H1 (cell line): ENCODE data around the gene AIRE. TPM values are rescaled to one million over a fixed set of nuclear protein-coding genes. Genes with fewer than 3 reads are reported as not detected.

Experiments
- CTCF ChIA-PET: fragments of 300-600 bp; sonication (Branson Sonifier 250); formaldehyde crosslinking; loops from one replicate; lab custom pipeline; 2021; ENCODE audit not compliant: partially characterized antibody; lab: Charles Lee
- POLR2A ChIA-PET: fragments of 300-600 bp; sonication (Branson Sonifier 250); formaldehyde crosslinking; loops from one replicate; lab custom pipeline; 2021; ENCODE audit warnings: inconsistent platforms; ENCODE audit not compliant: partially characterized antibody; lab: Charles Lee
- DNase-seq, 2 experiments: peaks; one replicate each; pipeline versions ENCODE4 v3.0.0 to v3.0.0-alpha.2; 2010 to 2022; ENCODE audit warnings: low spot score in 2 of 2, low read depth in 1 of 2, mixed read lengths in 1 of 2
- FAIRE-seq: peaks from 2 replicates; lab custom pipeline; 2011; peaks lifted over from hg19 to GRCh38; lab: Jason Lieb, UNC
- H2AFZ ChIP-seq: 2 replicates; pipeline ENCODE4 v1.8.1; 2012; ENCODE audit warnings: low read length, inconsistent platforms
- H2AK5ac ChIP-seq: 2 replicates; pipeline ENCODE4 v1.6.1; 2013; ENCODE audit warnings: low read depth, low read length
- H2BK120ac ChIP-seq: replicated peaks from 2 replicates; pipeline ENCODE3; 2013; ENCODE audit warnings: low read depth, low read length, inconsistent platforms
- H2BK12ac ChIP-seq: 2 replicates; pipeline ENCODE4 v1.6.1; 2013; ENCODE audit warnings: low read depth, low read length
- H2BK15ac ChIP-seq: 2 replicates; pipeline ENCODE4 v1.6.1; 2013; ENCODE audit warnings: low read length
- H2BK20ac ChIP-seq: 2 replicates; pipeline ENCODE4 v1.6.1; 2013; ENCODE audit warnings: low read length
- H2BK5ac ChIP-seq: 2 replicates; pipeline ENCODE4 v1.6.1; 2013; ENCODE audit warnings: low read depth, low read length
- H3K14ac ChIP-seq: 2 replicates; pipeline ENCODE4 v1.6.1; 2013; ENCODE audit warnings: inconsistent platforms; ENCODE audit not compliant: insufficient read length
- H3K18ac ChIP-seq: 2 replicates; pipeline ENCODE4 v1.6.1; 2013; ENCODE audit warnings: low read length; ENCODE audit errors: extremely low read depth
- H3K23ac ChIP-seq: 2 replicates; pipeline ENCODE4 v1.6.1; 2013; ENCODE audit warnings: inconsistent platforms; ENCODE audit not compliant: insufficient read length
- H3K23me2 ChIP-seq: 2 replicates; pipeline ENCODE4 v1.6.1; 2013; ENCODE audit warnings: low read depth, low read length
- H3K27ac ChIP-seq: 2 replicates; pipeline ENCODE4 v1.6.1; 2011; ENCODE audit warnings: low read depth, low read length, inconsistent platforms
- H3K27me3 ChIP-seq, 4 experiments: replicated peaks in 1 of 4; 1 replicate in 1 of 4; 2 replicates in 3 of 4; pipeline versions ENCODE4 v1.6.1 to v1.8.1; 2011 to 2013; ENCODE audit warnings: low read length in 3 of 4, mild to moderate bottlenecking in 3 of 4, inconsistent platforms in 2 of 4, mixed read lengths in 2 of 4, moderate library complexity in 1 of 4; ENCODE audit not compliant: control insufficient read depth in 3 of 4, insufficient read depth in 3 of 4; ENCODE audit errors: extremely low read depth in 1 of 4
- H3K36me3 ChIP-seq, 4 experiments: 2 replicates each; pipeline versions ENCODE4 v1.6.1 to v1.8.1; 2011 to 2013; ENCODE audit warnings: mild to moderate bottlenecking in 4 of 4, low read length in 3 of 4, moderate library complexity in 2 of 4, control low read depth in 1 of 4, inconsistent platforms in 1 of 4; ENCODE audit not compliant: insufficient read depth in 4 of 4, control insufficient read depth in 2 of 4
- H3K4ac ChIP-seq: replicated peaks from 2 replicates; pipeline ENCODE3; 2013; ENCODE audit warnings: low read length, low read depth, mixed read lengths, inconsistent platforms; ENCODE audit not compliant: insufficient read length
- H3K4me1 ChIP-seq, 4 experiments: replicated peaks in 1 of 4; 1 replicate in 1 of 4; 2 replicates in 3 of 4; pipeline versions ENCODE4 v1.6.1 to v1.8.1; 2011 to 2013; ENCODE audit warnings: low read length in 3 of 4, inconsistent platforms in 2 of 4, mixed read lengths in 1 of 4; ENCODE audit not compliant: insufficient read depth in 4 of 4, control insufficient read depth in 3 of 4
- H3K4me2 ChIP-seq, 2 experiments: 2 replicates each; pipeline versions ENCODE4 v1.6.1 to v1.8.1; 2011 to 2013; ENCODE audit warnings: low read depth in 2 of 2, low read length in 2 of 2, control low read depth in 1 of 2, inconsistent platforms in 1 of 2, mild to moderate bottlenecking in 1 of 2; ENCODE audit not compliant: insufficient read depth in 1 of 2
- H3K4me3 ChIP-seq, 4 experiments: fragments of 200-600, 300-600 bp in 1 of 4; sonication (generic), shearing (Covaris generic), sonication (Bioruptor Twin) in 1 of 4; 2 replicates each; pipeline versions ENCODE4 v1.5.1 to v1.8.1; 2011 to 2016; ENCODE audit warnings: low read length in 4 of 4, low read depth in 3 of 4, control low read depth in 2 of 4, inconsistent platforms in 2 of 4, mild to moderate bottlenecking in 2 of 4, mixed read lengths in 1 of 4, moderate library complexity in 1 of 4; ENCODE audit not compliant: insufficient read depth in 2 of 4; ENCODE audit errors: extremely low read depth in 1 of 4
- H3K56ac ChIP-seq: replicated peaks from 2 replicates; pipeline ENCODE3; 2013; ENCODE audit warnings: low read depth, mild to moderate bottlenecking, mixed read lengths, low read length, inconsistent platforms; ENCODE audit not compliant: insufficient read length
- H3K79me1 ChIP-seq: 2 replicates; pipeline ENCODE4 v1.6.1; 2013; ENCODE audit warnings: low read depth, low read length, control low read depth
- H3K79me2 ChIP-seq, 2 experiments: 2 replicates each; pipeline versions ENCODE4 v1.6.1 to v1.8.1; 2012 to 2013; ENCODE audit warnings: low read length in 2 of 2, mild to moderate bottlenecking in 2 of 2, inconsistent platforms in 1 of 2; ENCODE audit not compliant: insufficient read depth in 2 of 2, control insufficient read depth in 1 of 2
- H3K9ac ChIP-seq, 4 experiments: replicated peaks in 1 of 4; 1 replicate in 1 of 4; 2 replicates in 3 of 4; pipeline versions ENCODE4 v1.6.1 to v1.8.1; 2011 to 2013; ENCODE audit warnings: low read depth in 3 of 4, low read length in 3 of 4, control low read depth in 2 of 4, mild to moderate bottlenecking in 2 of 4, moderate library complexity in 2 of 4, inconsistent platforms in 1 of 4; ENCODE audit errors: extremely low read depth in 1 of 4
- H3K9me3 ChIP-seq, 2 experiments: 2 replicates each; pipeline versions ENCODE4 v1.6.1 to v1.8.1; 2012 to 2013; ENCODE audit warnings: mild to moderate bottlenecking in 2 of 2, moderate library complexity in 2 of 2, control low read depth in 1 of 2, inconsistent platforms in 1 of 2, low read depth in 1 of 2, low read length in 1 of 2, mixed read lengths in 1 of 2; ENCODE audit not compliant: insufficient read depth in 2 of 2
- H4K20me1 ChIP-seq, 2 experiments: replicated peaks in 1 of 2; 2 replicates each; pipeline versions ENCODE3 to v1.8.1; 2011 to 2013; ENCODE audit warnings: inconsistent platforms in 2 of 2, low read length in 2 of 2, mild to moderate bottlenecking in 1 of 2; ENCODE audit not compliant: insufficient read depth in 2 of 2, control insufficient read depth in 1 of 2
- H4K5ac ChIP-seq: 2 replicates; pipeline ENCODE4 v1.6.1; 2013; ENCODE audit warnings: low read length, low read depth, mixed read lengths, inconsistent platforms; ENCODE audit not compliant: insufficient read length
- H4K8ac ChIP-seq: 2 replicates; pipeline ENCODE4 v1.8.0; 2013; ENCODE audit warnings: mild to moderate bottlenecking, moderate library complexity, low read length, inconsistent platforms; ENCODE audit not compliant: insufficient read depth; ENCODE audit errors: extremely low read depth
- H4K91ac ChIP-seq: replicated peaks from 2 replicates; pipeline ENCODE3; 2013; ENCODE audit warnings: low read length, mixed read lengths, inconsistent platforms; ENCODE audit not compliant: insufficient read length
- ATF2 ChIP-seq: IDR thresholded peaks from 2 replicates; pipeline ENCODE4 v1.6.1; 2012; ENCODE audit warnings: low read length, inconsistent platforms
- ATF3 ChIP-seq: IDR thresholded peaks from 2 replicates; pipeline ENCODE4 v1.6.1; 2011; ENCODE audit warnings: low read depth, mild to moderate bottlenecking, low read length; ENCODE audit not compliant: insufficient read depth
- CBX8 ChIP-seq: fragments of 300-800, 300-1000 bp; sonication (generic); IDR thresholded peaks from 2 replicates; pipeline ENCODE4 v1.7.1; 2016; ENCODE audit warnings: low read depth, low read length, borderline replicate concordance
- RAD21 ChIP-seq, 2 experiments: IDR thresholded peaks in 1 of 2; conservative IDR thresholded peaks in 1 of 2; 2 replicates each; pipeline ENCODE4 v1.6.1; 2011; ENCODE audit warnings: low read depth in 2 of 2, low read length in 2 of 2, improper control_type of control experiment in 1 of 2, inconsistent platforms in 1 of 2, mild to moderate bottlenecking in 1 of 2, moderate library complexity in 1 of 2
- TAF7 ChIP-seq: optimal IDR thresholded peaks from 2 replicates; pipeline ENCODE3; 2011; ENCODE audit warnings: low read depth, mild to moderate bottlenecking, inconsistent platforms, low read length, moderate library complexity, borderline replicate concordance
- YY1 ChIP-seq: IDR thresholded peaks from 2 replicates; pipeline ENCODE4 v1.6.1; 2011; ENCODE audit warnings: low read depth, mild to moderate bottlenecking, low read length
- ZNF274 ChIP-seq: IDR thresholded peaks from 2 replicates; pipeline ENCODE4 v1.7.0; 2012; ENCODE audit warnings: low read length, borderline replicate concordance; ENCODE audit errors: extremely low read depth
- WGBS, 2 experiments: shearing (Covaris generic) in 1 of 2; methylation state at CpG; one replicate each; pipeline versions ENCODE4 v1.1.6 to v1.1.7; 2013 to 2015; ENCODE audit warnings: low lambda C conversion rate in 2 of 2, mixed read lengths in 2 of 2, inconsistent platforms in 1 of 2, low coverage in 1 of 2, missing lambda C conversion rate in 1 of 2; ENCODE audit not compliant: insufficient replicate concordance in 2 of 2, insufficient coverage in 1 of 2, insufficient read length in 1 of 2; ENCODE audit errors: extremely low coverage in 1 of 2, missing lambda C conversion rate in 1 of 2; 5-methylcytosine and 5-hydroxymethylcytosine counted together
- polyA plus RNA-seq, 7 experiments: library from polyadenylated mRNA; depleted of rRNA in 3 of 7; stranded (reverse) in 5 of 7; unstranded in 2 of 7; fragments of >200 nt in 5 of 7; fragments of 200-250 nt in 2 of 7; gene quantifications; 1 replicate in 5 of 7; 2 replicates in 1 of 7; 4 replicates in 1 of 7; pipeline versions ENCODE4 v1.2.1 to v1.2.3, GENCODE V29; 2011 to 2013; ENCODE audit warnings: missing spikeins in 2 of 7, mixed read lengths in 2 of 7
- total RNA-seq: library from RNA; stranded (reverse); fragmentation: NEBNext Ultra II Directional; extraction: Animal tissue kit (Norgen Biotek cat#: 25700); gene quantifications from 2 replicates; pipeline ENCODE4 v1.2.1, GENCODE V29; 2021

Gene AIRE
- total and polyA plus RNA-seq, 2 of the 8 experiments (the other 6 are each of a cell fraction or from before 2014, with no cell fraction given) = 0.09 TPM; not detected in 1

GRCh38 chr21:44299085-44299457, 13.4 kb downstream of the AIRE start:
- H4K20me1 ChIP-seq = peaks cover 6 to 9% of the 10 kb centered on the region in 2 experiments
- peak overlapping the region; percentile 55 to 68 (median 64) for H3K4me3 ChIP-seq
- H3K23me2 ChIP-seq = peaks cover 12% of the 10 kb centered on the region; the same call in 1 of the 2 replicates
- H3K79me2 ChIP-seq = peaks cover 0 to 3% of the 10 kb centered on the region in 2 experiments; a peak in 1 of 4 replicates
- no peak overlapping the region for H4K5ac ChIP-seq
- H2AFZ ChIP-seq = peak overlapping the region; percentile 80
- no peak for FAIRE-seq
- CTCF ChIA-PET = interaction anchor here (0.6 to 5.0 kb wide), 6 partner anchors 8 to 306 kb away, joined by 3 to 53 read pairs (median 4); partner anchors contain the start of genes AIRE and TRPM2
- peaks cover 6% of the 10 kb centered on the region; the same call in 1 of the 2 replicates for H3K79me1 ChIP-seq
- no peak overlapping the region for H4K8ac ChIP-seq
- no peak overlapping the region for H3K27ac ChIP-seq
- H4K91ac ChIP-seq = peak overlapping the region; percentile 4
- no peak overlapping the region for H3K23ac ChIP-seq
- H3K9me3 ChIP-seq = no peaks in the 10 kb centered on the region
- H3K18ac ChIP-seq = 0 out of 2 replicates have a peak overlapping the region, but pooled peaks have one; percentile 5
- no peak overlapping the region for H2AK5ac ChIP-seq
- no peak overlapping the region for H3K14ac ChIP-seq
- peak overlapping the region; percentile 9 for H3K4ac ChIP-seq
- TF ChIP-seq CBX8 (no peak), RAD21 (IDR thresholded peaks at IDR 0.05 in 1 of 2, conservative IDR thresholded peaks at IDR 0.05 in 1 of 2; ENCODE audit: low read depth in 2 of 2, low read length in 2 of 2) (no peak), ATF3 (no peak), TAF7 (no peak), ZNF274 (no peak), YY1 (no peak), ATF2 (no peak)
- H3K36me3 ChIP-seq = no peaks in the 10 kb centered on the region
- H3K4me1 ChIP-seq = peaks cover 0 to 19% (median 5%) of the 10 kb centered on the region in 4 experiments; a peak in 5 of 7 replicates
- H3K27me3 ChIP-seq = peaks cover 0 to 3% (median 0%) of the 10 kb centered on the region in 4 experiments; a peak in 2 of 7 replicates
- H2BK20ac ChIP-seq = no peak overlapping the region
- H2BK5ac ChIP-seq = peak overlapping the region; percentile 60; the same call in 1 of the 2 replicates
- peak overlapping the region; percentile 75 to 90 for H3K4me2 ChIP-seq
- no peak overlapping the region for H3K9ac ChIP-seq
- peak overlapping the region; percentile 20; the same call in 1 of the 2 replicates for H2BK15ac ChIP-seq
- 0 out of 2 replicates have a peak overlapping the region, but pooled peaks have one; percentile 4 for H2BK12ac ChIP-seq
- WGBS, 2 experiments = 35% methylated on average over 10 of the region's 10 CpGs; no CpG with 5 or more reads in 1 of the 2 experiments
- H3K56ac ChIP-seq = no peak overlapping the region
- DNase-seq = no peak
- POLR2A ChIA-PET = no interaction called here
- no peak overlapping the region for H2BK120ac ChIP-seq
